ENCODE measurements around the gene TBC1D24. TPM values are rescaled to one million over a fixed set of nuclear protein-coding genes. Genes with fewer than 3 reads are reported as not detected.

Gene TBC1D24
- total RNA-seq, 3 donors from 2014 or later, result 8.8 to 22.0 (median 16.7) TPM

DNA sequence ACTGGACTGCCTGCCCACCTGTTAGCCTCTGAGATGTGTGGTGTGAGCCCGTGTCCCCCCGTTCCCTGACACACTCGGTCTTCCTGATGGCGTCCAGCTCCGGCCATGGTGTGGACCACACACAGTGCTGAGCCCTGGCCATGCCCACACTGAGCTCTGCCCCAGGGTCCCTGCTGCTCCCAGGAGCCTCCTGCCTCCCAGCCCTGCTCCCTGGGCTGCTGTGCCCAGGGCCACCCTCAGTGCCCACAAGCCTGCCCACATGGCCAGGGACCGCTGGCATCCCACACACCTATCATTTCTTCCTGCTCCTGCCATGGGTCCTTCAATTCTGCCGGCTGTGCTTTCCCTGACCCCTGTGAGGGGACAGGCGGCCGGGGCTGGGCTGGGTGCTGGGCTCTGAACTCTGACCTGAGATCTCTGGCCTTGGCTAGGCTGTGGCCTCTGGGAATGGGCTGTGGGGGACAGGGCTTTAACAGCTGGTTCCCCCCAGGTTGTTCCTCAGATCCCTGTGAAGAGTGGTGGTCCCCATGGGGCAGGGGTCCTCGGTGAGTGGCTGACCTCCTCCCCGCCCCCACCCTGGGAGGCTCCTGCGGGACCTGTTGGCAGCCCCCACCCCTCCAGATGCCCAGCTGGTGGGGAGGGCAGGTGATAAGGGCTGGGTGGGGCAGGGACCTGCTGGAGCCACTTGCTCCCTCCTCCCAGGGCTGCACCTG is 52.3 kb downstream of the TBC1D24 start:
- TF ChIP-seq POLR2AphosphoS5 (IDR thresholded peaks at IDR 0.05) (no peak), CTCF (IDR thresholded peaks at IDR 0.05) (no peak), POLR2A (IDR thresholded peaks at IDR 0.05) (no peak)
- intact Hi-C loops (cut with DNase I; ENCODE audit: low total_unique reads), result no loop called here
- H3K36me3 ChIP-seq, result no peaks in the 10 kb centered on the region

DNA sequence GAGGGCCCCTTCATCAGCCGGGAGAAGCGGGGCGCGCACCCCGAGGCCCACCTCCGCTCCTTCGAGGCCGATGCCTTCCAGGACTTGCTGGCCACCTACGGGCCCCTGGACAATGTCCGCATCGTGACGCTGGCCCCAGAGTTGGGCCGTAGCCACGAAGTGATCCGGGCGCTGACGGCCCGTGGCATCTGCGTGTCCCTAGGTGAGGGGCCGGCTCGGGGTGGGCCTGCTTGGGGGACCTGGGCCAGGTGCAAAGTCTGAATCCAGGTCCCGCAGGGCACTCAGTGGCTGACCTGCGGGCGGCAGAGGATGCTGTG is 52.8 kb downstream of the TBC1D24 start:
- no peaks in the 10 kb centered on the region for H3K27me3 ChIP-seq
- H3K27ac ChIP-seq, result no peak overlapping the region
- H3K9me3 ChIP-seq, result no peaks in the 10 kb centered on the region
- H3K4me1 ChIP-seq, result peaks cover 0 to 7% of the 10 kb centered on the region in 2 donors
- no peak overlapping the region for H3K4me3 ChIP-seq
- TF ChIP-seq CTCF (IDR thresholded peaks at IDR 0.05) (no peak), POLR2AphosphoS5 (IDR thresholded peaks at IDR 0.05) (no peak), POLR2A (IDR thresholded peaks at IDR 0.05) (no peak)
- intact Hi-C loops (cut with DNase I; ENCODE audit: low total_unique reads), result no loop called here
- no peak for DNase-seq (ENCODE audit: low spot score in 2 of 2)
- no peaks in the 10 kb centered on the region for H3K36me3 ChIP-seq

More for the DNA sequence above, 52.3 kb downstream of the TBC1D24 start:
- no peak overlapping the region for H3K27ac ChIP-seq
- DNase-seq (ENCODE audit: low spot score in 2 of 2), result no peak
- no peaks in the 10 kb centered on the region for H3K27me3 ChIP-seq
- H3K4me3 ChIP-seq, result no peak overlapping the region
- no peaks in the 10 kb centered on the region for H3K9me3 ChIP-seq
- H3K4me1 ChIP-seq, result peaks cover 0 to 7% of the 10 kb centered on the region in 2 donors

DNA sequence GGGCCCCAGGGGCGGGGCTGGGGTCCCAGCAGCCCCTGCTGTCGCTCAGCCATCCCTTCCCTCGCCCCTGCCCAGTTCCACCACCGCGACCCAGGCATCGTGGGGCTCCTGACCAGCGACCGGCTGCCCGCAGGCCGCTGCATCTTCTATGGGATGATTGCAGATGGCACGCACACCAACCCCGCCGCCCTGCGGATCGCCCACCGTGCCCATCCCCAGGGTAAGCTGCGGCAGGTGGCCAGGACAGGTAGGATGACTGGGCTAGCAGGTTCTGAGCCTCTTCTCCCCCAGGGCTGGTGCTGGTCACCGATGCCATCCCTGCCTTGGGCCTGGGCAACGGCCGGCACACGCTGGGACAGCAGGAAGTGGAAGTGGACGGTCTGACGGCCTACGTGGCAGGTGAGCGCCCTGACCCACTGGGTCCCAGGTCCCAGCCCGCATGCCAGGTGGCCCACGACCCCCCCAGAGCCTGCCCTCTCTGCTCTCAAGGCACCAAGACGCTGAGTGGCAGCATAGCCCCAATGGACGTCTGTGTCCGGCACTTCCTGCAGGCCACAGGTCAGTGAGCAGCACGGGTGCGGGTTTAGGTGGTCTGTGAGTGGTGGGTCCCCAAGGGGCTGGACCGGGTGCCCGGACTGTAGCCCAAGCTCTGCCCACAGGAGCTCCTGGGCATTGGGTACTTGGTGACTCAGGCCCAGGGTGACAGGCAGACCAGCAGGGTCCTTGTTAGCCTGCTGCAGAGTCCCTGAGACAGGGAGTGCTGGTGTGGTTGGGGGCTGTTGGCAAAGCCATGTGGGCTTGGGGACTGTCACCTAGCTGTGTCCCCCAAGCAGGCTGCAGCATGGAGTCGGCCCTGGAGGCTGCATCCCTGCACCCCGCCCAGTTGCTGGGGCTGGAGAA is 53.5 kb downstream of the TBC1D24 start:
- no peaks in the 10 kb centered on the region for H3K9me3 ChIP-seq
- H3K27ac ChIP-seq, result no peak overlapping the region
- TF ChIP-seq POLR2AphosphoS5 (IDR thresholded peaks at IDR 0.05) (no peak), POLR2A (IDR thresholded peaks at IDR 0.05) (no peak), CTCF (IDR thresholded peaks at IDR 0.05) (no peak)
- H3K27me3 ChIP-seq, result no peaks in the 10 kb centered on the region
- intact Hi-C loops (cut with DNase I; ENCODE audit: low total_unique reads), result no loop called here
- no peak overlapping the region for H3K4me3 ChIP-seq
- no peaks in the 10 kb centered on the region for H3K36me3 ChIP-seq
- peaks cover 0 to 7% of the 10 kb centered on the region in 2 donors for H3K4me1 ChIP-seq
- no peak for DNase-seq (ENCODE audit: low spot score in 2 of 2)

- intact Hi-C loops (cut with DNase I; ENCODE audit: low total_unique reads), result no loop called here
- Histone ChIP-seq H3K9me3 (no peaks in the 10 kb centered on the region), H3K4me1 (peaks cover 0 to 7% of the 10 kb centered on the region in 2 donors), H3K27me3 (no peaks in the 10 kb centered on the region), H3K27ac (no peak overlapping the region), H3K4me3 (no peak overlapping the region), H3K36me3 (no peaks in the 10 kb centered on the region)
- no peak for DNase-seq (ENCODE audit: low spot score in 2 of 2)
- no peak for TF ChIP-seq CTCF (IDR thresholded peaks at IDR 0.05)
- TF ChIP-seq POLR2AphosphoS5 (IDR thresholded peaks at IDR 0.05), result no peak
- TF ChIP-seq POLR2A (IDR thresholded peaks at IDR 0.05), result no peak
These were observed 54.4 kb downstream of the TBC1D24 start for GRCh38 chr16:2529061-2529931.

All from breast epithelium (tissue), 4 donors.